Measurements from ENCODE around the gene SLC39A10. TPM values are rescaled to one million over a fixed set of nuclear protein-coding genes. Genes with fewer than 3 reads are reported as not detected.

SLC39A10 gene
- total RNA-seq, 2 experiments from 2014 or later, result 25.6 to 25.8 TPM

DNA sequence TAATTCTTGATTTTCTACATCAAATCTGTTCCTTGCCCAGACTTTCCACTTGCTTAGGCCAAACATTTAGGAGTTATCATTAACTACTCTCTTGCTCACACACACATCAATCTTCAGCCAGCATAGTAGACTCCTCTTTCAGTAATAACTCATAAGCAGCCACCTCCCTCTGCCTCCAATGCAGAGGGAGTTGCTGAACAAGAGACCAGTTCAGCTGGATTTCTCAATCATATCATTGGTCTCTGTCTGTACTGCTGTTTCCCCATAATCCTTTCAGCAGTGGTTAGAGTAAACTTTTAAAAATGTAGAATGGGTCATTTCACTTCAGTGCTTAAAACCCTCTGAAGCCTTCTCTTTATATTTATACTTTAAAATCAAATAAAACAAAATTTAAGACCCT lies 112.9 kb downstream of the SLC39A10 start:
- intact Hi-C loops (cut with micrococcal nuclease), result no loop called here
- H3K27me3 Mint-ChIP-seq, result no peaks in the 10 kb centered on the region
- no peak for ATAC-seq
- H3K9me3 Mint-ChIP-seq, result peaks cover 11% of the 10 kb centered on the region
- no peaks in the 10 kb centered on the region for H3K36me3 Mint-ChIP-seq (ENCODE audit: low read depth)
- H3K27ac Mint-ChIP-seq, result no peak overlapping the region
- POLR2A ChIA-PET, result no interaction called here
- TF ChIP-seq CTCF (IDR thresholded peaks at IDR 0.05), result no peak
- H3K4me3 Mint-ChIP-seq, result no peak overlapping the region
- no peak for DNase-seq
- H3K4me1 Mint-ChIP-seq (ENCODE audit: low read depth), result no peaks in the 10 kb centered on the region
- CTCF ChIA-PET, result no interaction called here

DNA sequence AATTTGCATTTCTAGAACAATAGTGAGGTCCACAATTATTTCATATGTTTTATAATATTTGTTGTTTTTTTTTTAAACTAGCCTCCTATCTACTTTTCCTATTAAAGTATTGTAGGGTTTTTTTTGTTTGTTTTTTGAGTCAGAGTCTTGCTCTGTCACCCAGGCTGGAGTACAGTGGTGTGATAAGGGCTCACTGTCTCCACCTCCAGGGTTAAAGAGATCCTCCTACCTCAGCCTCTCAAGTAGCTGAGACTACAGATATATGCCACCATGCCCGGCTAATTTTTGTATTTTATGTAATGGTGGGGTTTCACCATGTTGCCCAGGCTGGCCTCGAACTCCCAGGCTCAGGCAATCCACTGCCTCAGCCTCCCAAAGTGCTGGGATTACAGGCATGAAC lies 122.5 kb downstream of the SLC39A10 start:
- ChIA-PET POLR2A (no interaction called here), CTCF (no interaction called here)
- no peak for ATAC-seq

DNA sequence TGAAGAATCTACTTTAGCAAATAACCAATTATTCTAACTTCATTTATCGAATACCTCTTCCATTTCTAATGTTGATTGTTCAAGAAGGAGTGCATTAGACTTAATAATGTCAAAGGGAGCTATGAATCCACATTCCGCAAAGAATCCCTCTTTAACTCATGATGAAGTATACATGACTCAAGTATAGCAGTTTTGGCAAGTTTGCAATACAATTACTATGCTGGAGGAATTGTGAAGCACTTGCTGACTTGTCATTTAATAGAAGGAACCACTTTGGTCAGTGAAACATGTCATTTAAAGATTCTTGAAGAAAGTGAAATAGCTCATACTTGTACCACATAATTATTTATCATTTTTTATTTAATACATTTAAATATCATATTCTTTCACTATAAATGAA lies 125.1 kb downstream of the SLC39A10 start:
- H3K27ac Mint-ChIP-seq, result no peak overlapping the region
- ChIA-PET CTCF (no interaction called here), POLR2A (no interaction called here)
- TF ChIP-seq CTCF (IDR thresholded peaks at IDR 0.05), result no peak
- no peaks in the 10 kb centered on the region for H3K27me3 Mint-ChIP-seq
- intact Hi-C loops (cut with micrococcal nuclease), result no loop called here
- H3K4me3 Mint-ChIP-seq, result no peak overlapping the region
- no peaks in the 10 kb centered on the region for H3K4me1 Mint-ChIP-seq (ENCODE audit: low read depth)
- ATAC-seq (no peak), DNase-seq (no peak)
- no peaks in the 10 kb centered on the region for H3K36me3 Mint-ChIP-seq (ENCODE audit: low read depth)
- H3K9me3 Mint-ChIP-seq, result no peaks in the 10 kb centered on the region

More for the DNA sequence above, 122.5 kb downstream of the SLC39A10 start:
- intact Hi-C loops (cut with micrococcal nuclease), result no loop called here
- Mint-ChIP-seq H3K4me1 (ENCODE audit: low read depth) (no peaks in the 10 kb centered on the region), H3K4me3 (no peak overlapping the region), H3K27me3 (no peaks in the 10 kb centered on the region), H3K27ac (no peak overlapping the region), H3K9me3 (no peaks in the 10 kb centered on the region), H3K36me3 (ENCODE audit: low read depth) (no peaks in the 10 kb centered on the region)
- no peak for TF ChIP-seq CTCF (IDR thresholded peaks at IDR 0.05)
- no peak for DNase-seq
